Stomach (tissue), 9 donors: ENCODE measurements around the gene MISP. TPM values are rescaled to one million over a fixed set of nuclear protein-coding genes. Genes with fewer than 3 reads are reported as not detected.
A peak's percentile ranks its signal among the peaks of the same experiment; 100 is the strongest.

Experiments used
- DNase-seq, 2 donors: peaks; one replicate each; pipeline versions ENCODE4 v3.0.0 to v3.0.0-alpha.2; 2013 to 2019
- H3K27ac ChIP-seq, 5 donors: fragments of 200-600 bp in 4 of 5; sonication (generic) in 4 of 5; one replicate each; pipeline ENCODE4 v1.5.1; 2013 to 2019; ENCODE audit warnings: mild to moderate bottlenecking in 1 of 5, moderate library complexity in 1 of 5
- H3K27me3 ChIP-seq, 3 donors: fragments of 200-600 bp; sonication (generic); one replicate each; pipeline ENCODE4 v1.5.1; 2017 to 2019; ENCODE audit warnings: mixed run types in 1 of 3
- H3K36me3 ChIP-seq, 4 donors: fragments of 200-600 bp; sonication (generic); 1 replicate in 3 of 4; 2 replicates in 1 of 4; pipeline ENCODE4 v1.5.1; 2016 to 2019
- H3K4me1 ChIP-seq, 4 donors: fragments of 200-600 bp; sonication (generic); one replicate each; pipeline ENCODE4 v1.5.1; 2016 to 2019
- H3K4me3 ChIP-seq, 4 donors: fragments of 200-600 bp; sonication (generic) in 3 of 4; one replicate each; pipeline ENCODE4 v1.5.1; 2016 to 2019; ENCODE audit warnings: mild to moderate bottlenecking in 1 of 4
- H3K9me3 ChIP-seq, 4 donors: fragments of 200-600 bp; sonication (generic); one replicate each; pipeline ENCODE4 v1.5.1; 2016 to 2019
- EP300 ChIP-seq: sonication (generic); formaldehyde crosslinking; IDR thresholded peaks from one replicate; pipeline ENCODE4 v1.6.1; 2017; ENCODE audit warnings: antibody characterized with exemption
- POLR2A ChIP-seq, 4 donors: fragments of 450-650 bp; IDR thresholded peaks; one replicate each; pipeline ENCODE4 v1.6.1; 2016; ENCODE audit warnings: antibody characterized with exemption in 4 of 4, control low read depth in 2 of 4, mild to moderate bottlenecking in 1 of 4, moderate library complexity in 1 of 4
- POLR2AphosphoS5 ChIP-seq, 3 donors: sonication (generic); formaldehyde crosslinking; IDR thresholded peaks; one replicate each; pipeline ENCODE4 v1.6.1; 2016; ENCODE audit warnings: antibody characterized with exemption in 3 of 3
- WGBS, 5 donors: extraction: QIAGEN DNeasy Blood & Tissue Kit in 3 of 5; methylation state at CpG; one replicate each; pipeline versions ENCODE4 v1.1.5 to v1.1.7; 2013 to 2018; 5-methylcytosine and 5-hydroxymethylcytosine counted together
- intact Hi-C: fragments of 100-400 bp; cut with DNase I; formaldehyde crosslinking; loops from one replicate; pipeline ENCODE4 v1.15.1; 2023; ENCODE audit warnings: low total_unique reads
- polyA plus RNA-seq, 3 donors: library from polyadenylated mRNA; stranded (reverse); fragments of 200-250 nt; gene quantifications; one replicate each; pipeline ENCODE4 v1.2.3, GENCODE V29; 2013
- total RNA-seq, 5 donors: library from RNA; depleted of rRNA; stranded (reverse); fragments of >200 nt; gene quantifications; one replicate each; pipeline versions ENCODE4 v1.1.0 to v1.2.3, GENCODE V29; 2014 to 2016
- TF ChIP-seq, protein P1 (sequence below), 7 experiments: fragments of 450-650 bp in 4 of 7; fragments of 200-600 bp in 3 of 7; sonication (generic) in 3 of 7; IDR thresholded peaks; one replicate each; pipeline ENCODE4 v1.5.1; 2016 to 2019; ENCODE audit warnings: antibody characterized with exemption in 7 of 7, control low read depth in 2 of 7, mild to moderate bottlenecking in 1 of 7
- donor health status: healthy with polysubstance abuse.
- donor health status: Bipolar disorder and iron deficiency.
- donor health status: healthy.

Gene MISP
- total and polyA plus RNA-seq, 8 donors = 2.1 to 149 (median 12.7) TPM

DNA sequence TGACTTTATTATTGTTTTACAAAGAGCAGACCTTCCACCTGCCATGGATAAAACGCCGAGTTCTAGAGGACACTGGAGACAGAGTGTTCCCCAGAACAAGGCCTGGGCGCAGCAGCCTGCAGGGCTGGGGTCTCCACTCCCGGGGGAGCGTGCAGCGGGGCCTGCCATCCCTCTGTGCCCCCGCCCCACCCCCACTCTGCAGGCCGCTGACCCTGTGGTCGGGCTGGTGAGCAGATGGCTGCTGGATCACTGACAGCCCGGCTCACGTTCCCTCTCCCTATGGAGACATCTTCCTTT lies 37.7 kb downstream of the MISP start:
- TF ChIP-seq POLR2A (IDR thresholded peaks at IDR 0.05) = no peak
- no peak for TF ChIP-seq EP300
- TF ChIP-seq, protein P1, sequence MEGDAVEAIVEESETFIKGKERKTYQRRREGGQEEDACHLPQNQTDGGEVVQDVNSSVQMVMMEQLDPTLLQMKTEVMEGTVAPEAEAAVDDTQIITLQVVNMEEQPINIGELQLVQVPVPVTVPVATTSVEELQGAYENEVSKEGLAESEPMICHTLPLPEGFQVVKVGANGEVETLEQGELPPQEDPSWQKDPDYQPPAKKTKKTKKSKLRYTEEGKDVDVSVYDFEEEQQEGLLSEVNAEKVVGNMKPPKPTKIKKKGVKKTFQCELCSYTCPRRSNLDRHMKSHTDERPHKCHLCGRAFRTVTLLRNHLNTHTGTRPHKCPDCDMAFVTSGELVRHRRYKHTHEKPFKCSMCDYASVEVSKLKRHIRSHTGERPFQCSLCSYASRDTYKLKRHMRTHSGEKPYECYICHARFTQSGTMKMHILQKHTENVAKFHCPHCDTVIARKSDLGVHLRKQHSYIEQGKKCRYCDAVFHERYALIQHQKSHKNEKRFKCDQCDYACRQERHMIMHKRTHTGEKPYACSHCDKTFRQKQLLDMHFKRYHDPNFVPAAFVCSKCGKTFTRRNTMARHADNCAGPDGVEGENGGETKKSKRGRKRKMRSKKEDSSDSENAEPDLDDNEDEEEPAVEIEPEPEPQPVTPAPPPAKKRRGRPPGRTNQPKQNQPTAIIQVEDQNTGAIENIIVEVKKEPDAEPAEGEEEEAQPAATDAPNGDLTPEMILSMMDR (IDR thresholded peaks at IDR 0.05) = no peak
- no peak for TF ChIP-seq POLR2AphosphoS5 (IDR thresholded peaks at IDR 0.05)
- 59 to 81% (median 76%) methylated on average over 6 to 11 of the region's 11 CpGs for WGBS, 5 donors

DNA sequence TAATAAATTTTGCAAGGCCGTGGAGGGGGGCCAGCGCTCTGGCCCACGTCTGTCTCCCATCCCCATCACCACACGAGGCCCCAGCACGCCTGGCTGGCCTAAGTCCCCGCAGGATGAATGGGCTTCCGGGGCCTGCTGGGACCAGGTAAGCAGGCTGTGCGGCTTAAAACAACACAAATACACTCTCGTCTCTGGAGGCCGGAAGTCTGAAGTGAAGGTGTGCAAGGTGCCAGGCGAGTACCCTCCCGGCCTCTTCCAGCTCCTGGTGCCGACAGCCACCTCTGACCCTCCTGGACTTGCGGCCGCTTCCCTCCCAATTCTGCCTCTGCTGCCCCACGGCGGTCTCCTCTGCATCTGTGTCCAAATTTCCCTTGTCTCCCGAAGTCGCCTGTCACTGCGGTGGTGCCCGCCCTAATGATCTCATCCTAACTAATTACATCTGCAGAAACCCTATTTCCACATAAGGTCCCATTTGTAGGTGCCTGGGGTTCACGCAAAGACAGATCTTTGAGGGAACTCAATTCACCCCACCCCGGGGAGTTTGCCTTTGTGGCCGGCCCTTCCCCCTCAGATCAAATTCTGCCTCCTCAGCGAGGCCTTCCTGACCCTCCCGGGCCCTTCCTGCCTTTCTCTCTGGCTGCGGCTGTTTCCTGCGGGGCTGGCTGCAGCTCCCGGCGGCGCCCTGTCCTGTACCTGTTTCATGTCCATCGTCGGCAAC lies 38.2 kb downstream of the MISP start:
- TF ChIP-seq POLR2A (IDR thresholded peaks at IDR 0.05) (no peak), POLR2AphosphoS5 (IDR thresholded peaks at IDR 0.05) (no peak), EP300 (no peak)
- TF ChIP-seq, protein P1 (IDR thresholded peaks at IDR 0.05) = no peak
- H3K27me3 ChIP-seq = no peaks in the 10 kb centered on the region
- 47 to 73% (median 60%) methylated on average over 27 to 33 of the region's 33 CpGs for WGBS, 5 donors
- no peak for DNase-seq
- H3K9me3 ChIP-seq = no peaks in the 10 kb centered on the region
- intact Hi-C loops = no loop called here
- H3K36me3 ChIP-seq = no peaks in the 10 kb centered on the region
- H3K27ac ChIP-seq = peak overlapping the region; percentile 41 to 71 (median 62)
- H3K4me1 ChIP-seq = peaks cover 0 to 24% (median 11%) of the 10 kb centered on the region in 4 donors
- no peak overlapping the region for H3K4me3 ChIP-seq

More for the DNA sequence above, 37.7 kb downstream of the MISP start:
- Histone ChIP-seq H3K36me3 (no peaks in the 10 kb centered on the region), H3K27ac (peak overlapping the region; percentile 41 to 71 (median 62)), H3K9me3 (no peaks in the 10 kb centered on the region), H3K27me3 (no peaks in the 10 kb centered on the region), H3K4me1 (peaks cover under 1 to 29% (median 12%) of the 10 kb centered on the region in 4 donors), H3K4me3 (no peak overlapping the region)
- no peak for DNase-seq
- intact Hi-C loops = no loop called here

DNA sequence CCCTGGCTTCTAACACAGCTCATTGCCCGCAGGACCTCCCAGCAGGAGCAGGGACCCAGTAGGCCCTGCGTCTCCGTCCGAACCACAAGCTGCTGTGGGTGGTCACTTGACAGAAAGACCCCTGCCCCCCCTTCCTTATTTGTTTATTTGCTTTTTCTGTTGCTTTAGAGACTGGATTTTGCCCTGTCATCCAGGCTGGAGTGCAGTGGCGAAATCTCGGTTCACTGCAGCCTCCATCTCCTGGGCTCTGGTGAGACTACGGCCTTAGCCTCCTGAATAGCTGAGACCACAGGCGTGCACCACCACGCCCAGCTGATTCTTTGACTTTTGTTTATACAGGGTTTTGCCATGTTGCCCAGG lies 38.8 kb downstream of the MISP start:
- H3K27ac ChIP-seq = peak overlapping the region; percentile 22 to 71 (median 62)
- 67 to 83% (median 76%) methylated on average over 9 of the region's 9 CpGs for WGBS, 5 donors
- no peaks in the 10 kb centered on the region for H3K27me3 ChIP-seq
- H3K36me3 ChIP-seq = no peaks in the 10 kb centered on the region
- intact Hi-C loops = no loop called here
- no peak overlapping the region for H3K4me3 ChIP-seq
- peaks cover 0 to 20% (median 8%) of the 10 kb centered on the region in 4 donors for H3K4me1 ChIP-seq
- TF ChIP-seq EP300 (no peak), POLR2A (IDR thresholded peaks at IDR 0.05) (no peak), POLR2AphosphoS5 (IDR thresholded peaks at IDR 0.05) (no peak)
- TF ChIP-seq, protein P1 (IDR thresholded peaks at IDR 0.05) = no peak
- DNase-seq = no peak
- no peaks in the 10 kb centered on the region for H3K9me3 ChIP-seq

DNA sequence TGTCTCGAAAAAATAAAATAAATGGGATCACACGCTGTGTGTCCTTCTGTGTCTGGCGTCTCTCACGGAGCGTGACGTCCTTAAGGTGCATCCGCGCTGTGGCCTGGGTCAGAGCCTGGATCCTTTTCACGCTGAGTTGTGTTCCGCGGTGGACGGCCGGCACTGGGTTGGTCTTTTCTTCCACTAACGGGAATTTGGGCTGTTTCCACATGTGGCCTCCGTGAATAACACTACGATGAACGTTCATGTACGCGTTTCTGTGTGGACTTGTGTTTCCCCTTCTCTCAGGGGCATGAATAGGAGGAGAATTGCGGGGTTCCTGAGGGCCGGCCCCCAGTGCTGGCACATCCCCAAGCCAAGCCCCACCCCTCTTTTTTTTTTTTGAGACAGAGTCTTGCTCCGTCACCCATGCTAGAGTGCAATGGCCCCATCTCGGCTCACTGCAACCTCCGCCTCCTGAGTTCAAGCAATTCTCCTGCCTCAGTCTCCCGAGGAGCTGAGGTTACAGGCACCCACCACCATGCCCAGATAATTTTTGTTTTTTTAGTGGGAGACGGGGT lies 40.2 kb downstream of the MISP start:
- WGBS, 5 donors = 83 to 89% (median 85%) methylated on average over 26 of the region's 26 CpGs
- DNase-seq = no peak
- H3K27me3 ChIP-seq = no peaks in the 10 kb centered on the region
- peak overlapping the region in 4 of 5 donors; percentile 7 to 49 (median 46) for H3K27ac ChIP-seq
- TF ChIP-seq EP300 = no peak
- no peak for TF ChIP-seq POLR2A (IDR thresholded peaks at IDR 0.05)
- H3K9me3 ChIP-seq = no peaks in the 10 kb centered on the region
- H3K36me3 ChIP-seq = no peaks in the 10 kb centered on the region
- peaks cover 8 to 27% (median 17%) of the 10 kb centered on the region in 4 donors for H3K4me1 ChIP-seq
- intact Hi-C loops = no loop called here
- H3K4me3 ChIP-seq = no peak overlapping the region
